Measurements from ENCODE around the gene ERC2. TPM values are rescaled to one million over a fixed set of nuclear protein-coding genes. Genes with fewer than 3 reads are reported as not detected.

The ERC2 gene
- total and polyA plus RNA-seq, 2 of the 8 experiments (the other 6 are each of a cell fraction or from before 2014, with no cell fraction given) = 16.4 to 22.8 TPM

DNA sequence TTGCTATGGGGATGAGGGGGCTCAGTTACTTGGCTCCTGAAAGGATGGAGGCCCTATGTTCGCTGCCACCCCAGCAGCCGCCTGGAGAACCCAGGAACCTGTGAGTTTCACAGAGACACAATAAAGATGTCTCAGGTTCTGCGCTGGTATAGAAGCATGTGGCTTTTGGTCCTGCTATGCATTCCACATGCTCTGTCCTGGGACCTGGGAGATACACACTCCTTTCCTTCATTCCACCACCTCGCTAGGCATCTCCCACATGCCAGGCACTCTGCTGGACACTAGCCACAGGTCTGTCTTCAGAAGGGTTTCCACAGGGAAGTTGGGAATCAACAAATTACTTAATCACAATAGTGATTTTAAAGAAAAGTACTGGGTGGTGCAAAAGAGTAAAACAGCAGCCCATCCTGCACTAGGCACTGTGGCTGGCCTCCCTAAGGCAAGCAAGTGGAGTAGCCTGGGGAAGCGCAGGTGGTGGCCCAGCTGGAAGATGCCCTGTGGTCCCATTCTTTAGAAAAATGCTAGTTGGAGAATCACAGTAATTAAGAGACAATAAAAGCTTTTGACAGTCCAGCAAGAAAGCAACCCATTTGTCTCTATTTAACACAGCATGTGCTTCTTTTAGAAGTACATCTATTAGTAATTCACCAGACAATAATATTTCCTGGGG lies 572.2 kb downstream of the ERC2 start:
- Histone ChIP-seq H3K79me2 (ENCODE audit: control insufficient read depth in 1 of 2, insufficient read depth in 2 of 2, low read length in 2 of 2) (no peaks in the 10 kb centered on the region), H3K23me2 (ENCODE audit: low read depth, low read length) (no peaks in the 10 kb centered on the region; the same call in 1 of the 2 replicates), H4K91ac (replicated peaks; ENCODE audit: insufficient read length, low read length) (no peak overlapping the region), H2BK12ac (ENCODE audit: low read depth, low read length) (no peak overlapping the region), H2BK5ac (ENCODE audit: low read depth, low read length) (no peak overlapping the region), H3K18ac (ENCODE audit: extremely low read depth, low read length) (no peak overlapping the region), H3K27ac (ENCODE audit: low read depth, low read length) (no peak overlapping the region), H3K36me3 (ENCODE audit: control insufficient read depth in 2 of 4, insufficient read depth in 4 of 4, low read length in 3 of 4) (no peaks in the 10 kb centered on the region), H3K9ac (replicated peaks in 1 of 4; ENCODE audit: extremely low read depth in 1 of 4, low read depth in 3 of 4, low read length in 3 of 4) (no peak overlapping the region), H3K9me3 (ENCODE audit: insufficient read depth in 2 of 2, low read depth in 1 of 2, low read length in 1 of 2) (no peaks in the 10 kb centered on the region), H2AK5ac (ENCODE audit: low read depth, low read length) (no peak overlapping the region), H3K4me3 (ENCODE audit: extremely low read depth in 1 of 4, insufficient read depth in 2 of 4, low read depth in 3 of 4, low read length in 4 of 4) (no peak overlapping the region), H3K14ac (ENCODE audit: insufficient read length) (no peak overlapping the region), H4K20me1 (replicated peaks in 1 of 2; ENCODE audit: control insufficient read depth in 1 of 2, insufficient read depth in 2 of 2, low read length in 2 of 2) (no peaks in the 10 kb centered on the region), H3K79me1 (ENCODE audit: low read depth, low read length) (no peaks in the 10 kb centered on the region), H4K8ac (ENCODE audit: extremely low read depth, insufficient read depth, low read length) (no peak overlapping the region), H2BK20ac (ENCODE audit: low read length) (no peak overlapping the region), H3K27me3 (replicated peaks in 1 of 4; ENCODE audit: control insufficient read depth in 3 of 4, extremely low read depth in 1 of 4, insufficient read depth in 3 of 4, low read length in 3 of 4) (no peaks in the 10 kb centered on the region), H4K5ac (ENCODE audit: insufficient read length, low read depth, low read length) (no peak overlapping the region), H3K4ac (replicated peaks; ENCODE audit: insufficient read length, low read depth, low read length) (no peak overlapping the region), H3K23ac (ENCODE audit: insufficient read length) (no peak overlapping the region), H2BK15ac (ENCODE audit: low read length) (no peak overlapping the region), H3K4me2 (ENCODE audit: insufficient read depth in 1 of 2, low read depth in 2 of 2, low read length in 2 of 2) (no peak overlapping the region; a peak in 1 of 4 replicates), H3K4me1 (replicated peaks in 1 of 4; ENCODE audit: control insufficient read depth in 3 of 4, insufficient read depth in 4 of 4, low read length in 3 of 4) (peaks cover 0 to 6% (median under 1%) of the 10 kb centered on the region in 4 experiments; a peak in 3 of 7 replicates), H2AFZ (ENCODE audit: low read length) (no peak overlapping the region), H3K56ac (replicated peaks; ENCODE audit: insufficient read length, low read depth, low read length) (no peak overlapping the region), H2BK120ac (replicated peaks; ENCODE audit: low read depth, low read length) (no peak overlapping the region)
- POLR2A ChIA-PET (ENCODE audit: partially characterized antibody) = no interaction called here
- TF ChIP-seq POLR2AphosphoS5 (IDR thresholded peaks at IDR 0.05; ENCODE audit: low read depth, low read length) (no peak), NANOG (IDR thresholded peaks at IDR 0.05; ENCODE audit: insufficient read depth, low read depth, low read length, poor library complexity, severe bottlenecking) (peak; percentile 20), POLR2A (IDR thresholded peaks at IDR 0.05; ENCODE audit: control extremely low read depth in 1 of 2, low read depth in 2 of 2, low read length in 2 of 2) (no peak), CHD1 (IDR thresholded peaks at IDR 0.05; ENCODE audit: low read depth, low read length) (no peak), RFX5 (IDR thresholded peaks at IDR 0.05; ENCODE audit: borderline replicate concordance, low read depth, low read length) (no peak)
- no peak for DNase-seq (ENCODE audit: low read depth in 1 of 2, low spot score in 2 of 2)
- CTCF ChIA-PET (ENCODE audit: partially characterized antibody) = interaction anchor here (1.0 to 2.5 kb wide), 6 partner anchors 9 to 356 kb away, joined by 3 to 8 read pairs (median 4); no protein-coding TSS in a partner anchor
- no peak for FAIRE-seq
- WGBS, 2 experiments (ENCODE audit: extremely low coverage in 1 of 2, insufficient coverage in 1 of 2, insufficient read length in 1 of 2, insufficient replicate concordance in 2 of 2, low coverage in 1 of 2, low lambda C conversion rate in 2 of 2, missing lambda C conversion rate in 1 of 2) = 88% methylated on average over 5 of the region's 5 CpGs; no CpG with 5 or more reads in 1 of the 2 experiments

All from H1 (cell line).